Effector memory CD4-positive, alpha-beta T cell (primary cell): ENCODE measurements around the gene PRMT5.

ENCODE experiments used
- DNase-seq, 3 donors: peaks; one replicate each; pipeline ENCODE4 v3.0.0-alpha.2; 2020
- H3K27ac ChIP-seq: 2 replicates; pipeline ENCODE4 v1.7.0; 2013; ENCODE audit warnings: mild to moderate bottlenecking, low read length, moderate library complexity; ENCODE audit not compliant: insufficient read depth, poor library complexity, severe bottlenecking
- H3K27me3 ChIP-seq: replicated peaks from 2 replicates; pipeline ENCODE4 v1.7.0; 2013; ENCODE audit warnings: mild to moderate bottlenecking, low read length; ENCODE audit not compliant: insufficient read depth, control insufficient read depth, poor library complexity, severe bottlenecking
- H3K36me3 ChIP-seq: 2 replicates; pipeline ENCODE4 v1.7.0; 2013; ENCODE audit warnings: mild to moderate bottlenecking, low read length, moderate library complexity; ENCODE audit not compliant: control insufficient read depth, insufficient read depth
- H3K4me1 ChIP-seq: 2 replicates; pipeline ENCODE4 v1.7.0; 2013; ENCODE audit warnings: low read length, mild to moderate bottlenecking; ENCODE audit not compliant: control insufficient read depth, insufficient read depth, poor library complexity, severe bottlenecking
- H3K4me3 ChIP-seq: 2 replicates; pipeline ENCODE4 v1.7.0; 2013; ENCODE audit warnings: low read length, low read depth, mild to moderate bottlenecking; ENCODE audit not compliant: insufficient read depth, poor library complexity, severe bottlenecking
- H3K9me3 ChIP-seq: 2 replicates; pipeline ENCODE4 v1.7.0; 2013; ENCODE audit warnings: mild to moderate bottlenecking, low read length, moderate library complexity; ENCODE audit not compliant: control insufficient read depth
- total RNA-seq, 3 donors: gene quantifications; one replicate each; lab custom pipeline; 2026; lab: John Stamatoyannopoulos, UW

PRMT5 gene
- total RNA-seq: 17.1 to 19.9 (median 19.2) reads per million in 3 donors

- Histone ChIP-seq H3K36me3 (peaks cover 8% of the 10 kb centered on the region), H3K27me3 (no peaks in the 10 kb centered on the region), H3K4me3 (peak within 1 kb of the TSS; percentile 99), H3K27ac (peak within 1 kb of the TSS; percentile 89), H3K4me1 (peaks cover 9% of the 10 kb centered on the region), H3K9me3 (no peaks in the 10 kb centered on the region)
- DNase-seq: peak; percentile 96 to 98 (median 97)
These were observed at the start of gene PRMT5 for GRCh38 chr14:22929104-22929960. Gene PRMT5 (minus strand): TSS chr14:22929376. CDS start chr14:22929361, 15 bp downstream.

- no peaks in the 10 kb centered on the region for H3K36me3 ChIP-seq
- H3K4me1 ChIP-seq: peaks cover 21% of the 10 kb centered on the region
- no peak for DNase-seq
- H3K27me3 ChIP-seq: no peaks in the 10 kb centered on the region
- no peaks in the 10 kb centered on the region for H3K9me3 ChIP-seq
- H3K27ac ChIP-seq: no peak overlapping the region
- H3K4me3 ChIP-seq: no peak overlapping the region
These were observed 49.3 kb upstream of the PRMT5 start for GRCh38 chr14:22978487-22978837.

DNA sequence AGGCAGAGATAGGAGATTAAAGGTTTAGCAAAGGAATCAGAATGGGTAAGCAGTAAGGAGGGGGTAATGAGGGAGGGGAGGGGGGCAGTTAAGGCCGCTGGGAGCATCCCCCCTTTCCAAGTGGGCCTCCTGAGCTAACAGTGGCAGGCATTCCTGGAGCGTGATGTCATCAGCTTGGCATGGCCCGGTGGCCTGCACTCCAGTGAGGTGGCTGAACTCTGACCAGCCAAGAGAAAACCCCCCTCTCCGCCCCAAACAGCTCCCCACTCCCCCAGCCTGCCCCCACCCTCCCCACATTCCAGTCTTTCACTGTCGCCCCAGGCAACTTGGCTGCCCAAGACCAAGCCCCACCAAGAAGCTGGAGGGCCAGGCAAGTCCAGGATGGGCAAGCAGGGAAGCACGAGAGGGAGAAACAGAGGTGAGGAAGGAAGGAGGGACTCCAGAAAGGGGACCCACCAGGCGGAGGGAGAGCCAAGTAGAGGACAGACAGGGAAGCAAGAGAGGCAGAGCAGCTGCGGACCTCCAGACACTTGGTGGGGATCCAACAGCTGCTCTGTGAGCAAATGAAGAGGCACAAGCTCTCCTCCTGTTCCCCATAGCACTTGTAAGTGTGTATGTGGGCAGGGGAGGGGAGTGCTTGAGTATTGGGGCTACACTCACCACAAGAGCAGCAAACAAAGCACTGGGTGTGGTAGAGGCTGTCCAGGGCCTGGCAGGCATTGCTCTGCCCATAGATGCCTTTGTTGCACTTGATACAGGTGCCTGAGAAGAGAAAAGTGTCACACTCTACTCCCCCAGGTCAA is 48.7 kb upstream of the PRMT5 start:
- Histone ChIP-seq H3K27me3 (no peaks in the 10 kb centered on the region), H3K36me3 (no peaks in the 10 kb centered on the region), H3K4me1 (peaks cover 17% of the 10 kb centered on the region), H3K4me3 (no peak overlapping the region), H3K27ac (no peak overlapping the region), H3K9me3 (no peaks in the 10 kb centered on the region)
- DNase-seq: no peak

DNA sequence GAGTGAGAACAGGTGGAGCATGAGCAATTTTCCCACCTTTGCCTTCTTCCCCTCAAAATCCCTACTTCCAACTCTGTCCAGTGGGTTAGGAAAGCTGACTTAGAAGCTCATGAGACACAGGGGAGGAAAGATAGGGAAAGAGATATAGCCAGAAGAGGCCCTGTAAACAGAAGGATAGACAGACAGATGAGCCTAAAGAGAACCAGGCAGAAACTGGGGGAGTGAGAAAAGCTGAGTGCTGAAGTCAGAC is 48.2 kb upstream of the PRMT5 start:
- H3K4me3 ChIP-seq: no peak overlapping the region
- peaks cover 17% of the 10 kb centered on the region for H3K4me1 ChIP-seq
- DNase-seq: no peak
- H3K36me3 ChIP-seq: no peaks in the 10 kb centered on the region
- H3K27me3 ChIP-seq: no peaks in the 10 kb centered on the region
- H3K27ac ChIP-seq: no peak overlapping the region
- no peaks in the 10 kb centered on the region for H3K9me3 ChIP-seq

DNA sequence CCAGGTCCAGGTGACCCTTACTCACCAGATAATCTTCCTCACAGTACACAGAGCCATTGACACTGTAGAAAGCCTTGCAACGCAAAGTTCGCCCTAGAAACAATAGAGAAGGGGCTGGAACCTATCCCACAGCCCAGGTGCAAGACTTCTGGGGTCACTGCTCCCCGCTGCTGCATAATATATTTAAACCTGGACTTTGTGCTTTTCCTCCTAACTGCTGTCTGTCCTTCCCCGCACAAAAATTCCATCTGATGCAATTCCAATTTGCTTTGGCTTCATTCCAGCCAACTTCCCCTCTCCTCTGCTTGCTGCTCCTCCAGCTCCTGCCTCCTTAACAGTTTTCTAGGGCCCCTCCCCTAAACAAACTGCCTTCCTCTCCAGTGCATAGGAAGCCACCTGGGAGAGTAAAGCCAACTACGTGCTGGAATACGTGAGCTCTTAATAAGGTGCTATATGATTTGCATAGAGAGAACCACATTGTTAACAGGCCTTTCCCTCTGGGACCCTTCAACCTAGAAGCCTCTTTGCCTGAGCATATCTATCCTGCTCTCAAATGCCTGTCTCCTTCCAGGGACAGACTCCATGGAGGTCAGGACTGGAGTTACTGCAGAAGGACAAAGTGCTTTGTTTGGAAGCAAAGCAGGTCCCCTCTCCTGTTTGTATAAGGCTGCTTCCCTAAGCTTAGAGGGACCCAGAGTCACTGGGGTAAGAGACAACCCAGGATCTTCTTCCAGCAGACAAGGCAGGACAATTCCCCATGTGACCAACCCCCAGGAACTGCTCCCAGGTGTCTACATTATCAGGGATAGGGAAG is 47.7 kb upstream of the PRMT5 start:
- no peak overlapping the region for H3K27ac ChIP-seq
- H3K9me3 ChIP-seq: no peaks in the 10 kb centered on the region
- DNase-seq: no peak
- peaks cover 12% of the 10 kb centered on the region for H3K4me1 ChIP-seq
- H3K27me3 ChIP-seq: no peaks in the 10 kb centered on the region
- H3K4me3 ChIP-seq: no peak overlapping the region
- no peaks in the 10 kb centered on the region for H3K36me3 ChIP-seq

- H3K27me3 ChIP-seq: no peaks in the 10 kb centered on the region
- no peaks in the 10 kb centered on the region for H3K4me1 ChIP-seq
- no peak overlapping the region for H3K4me3 ChIP-seq
- no peak overlapping the region for H3K27ac ChIP-seq
- H3K9me3 ChIP-seq: no peaks in the 10 kb centered on the region
- no peak for DNase-seq
- H3K36me3 ChIP-seq: no peaks in the 10 kb centered on the region
These were observed 45.5 kb upstream of the PRMT5 start for GRCh38 chr14:22974530-22975313.

- no peak overlapping the region for H3K4me3 ChIP-seq
- H3K27me3 ChIP-seq: no peaks in the 10 kb centered on the region
- no peaks in the 10 kb centered on the region for H3K9me3 ChIP-seq
- H3K4me1 ChIP-seq: no peaks in the 10 kb centered on the region
- H3K36me3 ChIP-seq: no peaks in the 10 kb centered on the region
- H3K27ac ChIP-seq: no peak overlapping the region
- DNase-seq: peak in 1 of 3 donors; percentile 22
These were observed 44.2 kb upstream of the PRMT5 start for GRCh38 chr14:22973217-22974032.

DNA sequence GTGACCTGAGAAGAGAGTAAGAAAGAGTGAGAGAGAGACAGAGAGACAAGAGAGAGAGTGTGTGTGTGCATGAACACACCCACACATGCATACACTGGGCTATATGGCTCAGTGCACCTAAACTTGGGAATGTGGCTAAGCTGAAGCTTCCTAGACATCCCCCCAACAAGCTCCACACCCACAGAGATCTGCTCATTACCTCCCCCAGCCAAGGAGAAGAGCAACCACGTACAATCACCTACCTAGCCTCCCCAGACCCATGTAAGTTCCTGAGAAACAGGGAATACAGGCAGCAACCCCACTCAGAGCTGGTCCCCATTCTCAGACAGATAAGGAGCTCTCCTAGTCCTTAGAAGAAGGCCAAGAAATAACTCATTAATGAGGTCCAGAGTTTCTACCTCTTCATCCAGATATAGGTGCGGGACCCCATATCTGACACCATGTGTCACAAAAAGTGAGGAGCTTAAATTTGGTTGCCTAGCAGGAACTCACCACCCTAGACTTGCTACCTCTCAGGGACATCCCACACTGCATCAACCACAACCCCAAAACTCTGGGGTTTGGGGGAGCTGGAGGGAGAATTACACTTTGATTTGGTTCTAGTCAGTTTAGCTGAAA is 43.2 kb upstream of the PRMT5 start:
- Histone ChIP-seq H3K27ac (no peak overlapping the region), H3K4me3 (no peak overlapping the region), H3K9me3 (no peaks in the 10 kb centered on the region), H3K36me3 (no peaks in the 10 kb centered on the region), H3K4me1 (no peaks in the 10 kb centered on the region), H3K27me3 (no peaks in the 10 kb centered on the region)
- no peak for DNase-seq
